Measurements from ENCODE around the gene IFNAR2. TPM values are rescaled to one million over a fixed set of nuclear protein-coding genes. Genes with fewer than 3 reads are reported as not detected.

The IFNAR2 gene
- total RNA-seq, 2 experiments from 2014 or later: 16.6 to 19.4 TPM

GRCh38 chr21:33273044-33273443 is 43.3 kb downstream of the IFNAR2 start:
- Mint-ChIP-seq H3K36me3 (ENCODE audit: low read depth) (peaks cover 43% of the 10 kb centered on the region), H3K27me3 (ENCODE audit: low read depth) (no peaks in the 10 kb centered on the region), H3K4me3 (no peak overlapping the region), H3K9me3 (no peaks in the 10 kb centered on the region), H3K4me1 (ENCODE audit: low read depth) (peaks cover 33% of the 10 kb centered on the region), H3K27ac (no peak overlapping the region)
- CTCF ChIA-PET: interaction anchor here (1.3 kb wide), 1 partner anchor 41 kb away, joined by 3 read pairs; no protein-coding TSS in a partner anchor
- intact Hi-C loops (cut with micrococcal nuclease): no loop called here
- DNase-seq: no peak

- Mint-ChIP-seq H3K4me3 (no peak overlapping the region), H3K9me3 (peaks cover 6% of the 10 kb centered on the region), H3K4me1 (ENCODE audit: low read depth) (peaks cover 6% of the 10 kb centered on the region), H3K36me3 (ENCODE audit: low read depth) (peaks cover 41% of the 10 kb centered on the region), H3K27ac (no peak overlapping the region), H3K27me3 (ENCODE audit: low read depth) (no peaks in the 10 kb centered on the region)
- no peak for DNase-seq
- CTCF ChIA-PET: interaction anchor here (0.7 to 0.8 kb wide), 2 partner anchors 22 to 71 kb away, joined by 3 to 4 read pairs; no protein-coding TSS in a partner anchor
- intact Hi-C loops (cut with micrococcal nuclease): no loop called here
These were observed 49.0 kb downstream of the IFNAR2 start for GRCh38 chr21:33278721-33279120.

GRCh38 chr21:33279330-33279820 is 49.6 kb downstream of the IFNAR2 start:
- peaks cover 6% of the 10 kb centered on the region for H3K9me3 Mint-ChIP-seq
- CTCF ChIA-PET: interaction anchor here (0.7 to 0.8 kb wide), 2 partner anchors 21 to 70 kb away, joined by 3 to 4 read pairs; no protein-coding TSS in a partner anchor
- H3K4me3 Mint-ChIP-seq: no peak overlapping the region
- H3K36me3 Mint-ChIP-seq (ENCODE audit: low read depth): peaks cover 43% of the 10 kb centered on the region
- intact Hi-C loops (cut with micrococcal nuclease): no loop called here
- DNase-seq: no peak
- peaks cover 4% of the 10 kb centered on the region for H3K4me1 Mint-ChIP-seq (ENCODE audit: low read depth)
- no peak overlapping the region for H3K27ac Mint-ChIP-seq
- H3K27me3 Mint-ChIP-seq (ENCODE audit: low read depth): no peaks in the 10 kb centered on the region

Other genes with a start within 250 kb of the IFNAR2 start
- gene OLIG2, start 204.0 kb upstream of the IFNAR2 start, total RNA-seq: not detected
- not detected for gene OLIG1, start 159.8 kb upstream of the IFNAR2 start, total RNA-seq
- 10 to 100 TPM; 23.9 TPM for gene IL10RB, start 36.4 kb downstream of the IFNAR2 start, total RNA-seq
- gene IFNAR1, start 95.0 kb downstream of the IFNAR2 start, total RNA-seq: 10 to 100 TPM; 20.6 to 24.3 TPM
- gene IFNGR2, start 173.5 kb downstream of the IFNAR2 start, total RNA-seq: 10 to 100 TPM; 16.3 to 17.5 TPM

Measured in activated naive CD4-positive, alpha-beta T cell treated with anti-CD3 and anti-CD28 coated beads for 36 hours (primary cell).